Smooth muscle cell (in vitro differentiated cells): ENCODE data around the gene ZNF555. TPM values are rescaled to one million over a fixed set of nuclear protein-coding genes. Genes with fewer than 3 reads are reported as not detected.

Experiments used
- DNase-seq: peaks from one replicate; lab custom pipeline; 2025; ENCODE audit not compliant: unreplicated experiment; lab: John Stamatoyannopoulos, UW
- H2AFZ ChIP-seq: fragments of 200-600 bp; sonication (generic); 2 replicates; pipeline ENCODE4 v1.6.0; 2016; ENCODE audit warnings: antibody characterized with exemption, low read depth, mild to moderate bottlenecking
- H3F3A ChIP-seq: fragments of 200-600 bp; sonication (generic); 2 replicates; pipeline ENCODE4 v1.6.0; 2017; ENCODE audit warnings: antibody characterized with exemption, low read depth
- H3K27ac ChIP-seq: fragments of 200-600 bp; sonication (generic); 2 replicates; pipeline ENCODE4 v1.5.1; 2016; ENCODE audit warnings: low read depth, mild to moderate bottlenecking
- H3K27me3 ChIP-seq: fragments of 200-600 bp; sonication (generic); 2 replicates; pipeline ENCODE4 v1.6.1; 2016; ENCODE audit warnings: low read depth, mild to moderate bottlenecking
- H3K36me3 ChIP-seq: fragments of 200-600 bp; sonication (generic); 2 replicates; pipeline ENCODE4 v1.5.1; 2016; ENCODE audit warnings: low read depth
- H3K4me1 ChIP-seq: fragments of 200-600 bp; sonication (generic); 2 replicates; pipeline ENCODE4 v1.5.1; 2016; ENCODE audit warnings: low read depth
- H3K4me2 ChIP-seq: fragments of 200-600 bp; sonication (generic); 2 replicates; pipeline ENCODE4 v1.6.0; 2016; ENCODE audit warnings: mild to moderate bottlenecking
- H3K4me3 ChIP-seq: fragments of 200-600 bp; sonication (generic); 2 replicates; pipeline ENCODE4 v1.5.1; 2016; ENCODE audit warnings: mild to moderate bottlenecking
- H3K79me2 ChIP-seq: fragments of 200-600 bp; sonication (generic); 2 replicates; pipeline ENCODE4 v1.6.0; 2016; ENCODE audit warnings: low read depth, mild to moderate bottlenecking
- H3K9ac ChIP-seq: fragments of 200-600 bp; sonication (generic); 2 replicates; pipeline ENCODE4 v1.6.0; 2016; ENCODE audit warnings: low read depth
- H3K9me3 ChIP-seq: fragments of 200-600 bp; sonication (generic); replicated peaks from 2 replicates; pipeline ENCODE4 v1.5.1; 2016; ENCODE audit warnings: low read depth
- H4K20me1 ChIP-seq: fragments of 200-600 bp; sonication (generic); 2 replicates; pipeline ENCODE4 v1.6.0; 2016; ENCODE audit warnings: low read depth
- WGBS: methylation state at CpG from one replicate; pipeline ENCODE4 v1.1.7; 2016; ENCODE audit warnings: low lambda C conversion rate; 5-methylcytosine and 5-hydroxymethylcytosine counted together
- polyA plus RNA-seq: library from polyadenylated mRNA; unstranded; fragments of >200 nt; fragmentation: Nextera tagmentation; extraction: Ambion mirVana; gene quantifications from 2 replicates; pipeline ENCODE4 v1.2.1, GENCODE V29; 2016
- total RNA-seq: library from RNA; depleted of rRNA; stranded (reverse); fragments of >200 nt; gene quantifications from 2 replicates; pipeline ENCODE4 v1.2.3, GENCODE V29; 2014
- TF ChIP-seq, protein P1 (sequence below): fragments of 200-600 bp; sonication (generic); IDR thresholded peaks from 2 replicates; pipeline ENCODE4 v1.5.1; 2017; ENCODE audit warnings: borderline replicate concordance, mild to moderate bottlenecking, antibody characterized with exemption; ENCODE audit not compliant: insufficient read depth, poor library complexity, severe bottlenecking

ZNF555 gene
- total and polyA plus RNA-seq, 2 experiments from 2014 or later: 3.2 to 4.9 TPM

- DNase-seq: no peak
- Histone ChIP-seq H2AFZ (no peak overlapping the region), H3F3A (no peaks in the 10 kb centered on the region), H3K79me2 (peaks cover 5% of the 10 kb centered on the region), H3K9ac (no peak overlapping the region), H3K27me3 (no peaks in the 10 kb centered on the region), H3K4me2 (no peak overlapping the region), H3K36me3 (peaks cover 14% of the 10 kb centered on the region), H3K9me3 (peaks cover 6% of the 10 kb centered on the region), H3K4me3 (no peak overlapping the region), H4K20me1 (no peaks in the 10 kb centered on the region), H3K27ac (no peak overlapping the region), H3K4me1 (no peaks in the 10 kb centered on the region)
- TF ChIP-seq, protein P1, sequence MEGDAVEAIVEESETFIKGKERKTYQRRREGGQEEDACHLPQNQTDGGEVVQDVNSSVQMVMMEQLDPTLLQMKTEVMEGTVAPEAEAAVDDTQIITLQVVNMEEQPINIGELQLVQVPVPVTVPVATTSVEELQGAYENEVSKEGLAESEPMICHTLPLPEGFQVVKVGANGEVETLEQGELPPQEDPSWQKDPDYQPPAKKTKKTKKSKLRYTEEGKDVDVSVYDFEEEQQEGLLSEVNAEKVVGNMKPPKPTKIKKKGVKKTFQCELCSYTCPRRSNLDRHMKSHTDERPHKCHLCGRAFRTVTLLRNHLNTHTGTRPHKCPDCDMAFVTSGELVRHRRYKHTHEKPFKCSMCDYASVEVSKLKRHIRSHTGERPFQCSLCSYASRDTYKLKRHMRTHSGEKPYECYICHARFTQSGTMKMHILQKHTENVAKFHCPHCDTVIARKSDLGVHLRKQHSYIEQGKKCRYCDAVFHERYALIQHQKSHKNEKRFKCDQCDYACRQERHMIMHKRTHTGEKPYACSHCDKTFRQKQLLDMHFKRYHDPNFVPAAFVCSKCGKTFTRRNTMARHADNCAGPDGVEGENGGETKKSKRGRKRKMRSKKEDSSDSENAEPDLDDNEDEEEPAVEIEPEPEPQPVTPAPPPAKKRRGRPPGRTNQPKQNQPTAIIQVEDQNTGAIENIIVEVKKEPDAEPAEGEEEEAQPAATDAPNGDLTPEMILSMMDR: no peak
- WGBS: 95% methylated on average over 9 of the region's 9 CpGs
These were observed 17.6 kb upstream of the ZNF555 start for GRCh38 chr19:2823646-2824045.

GRCh38 chr19:2824129-2824528 lies 17.1 kb upstream of the ZNF555 start:
- no peak overlapping the region for H3K27ac ChIP-seq
- no peaks in the 10 kb centered on the region for H3K4me1 ChIP-seq
- no peak overlapping the region for H2AFZ ChIP-seq
- peaks cover 5% of the 10 kb centered on the region for H3K79me2 ChIP-seq
- no peak overlapping the region for H3K9ac ChIP-seq
- H3K9me3 ChIP-seq: peaks cover 6% of the 10 kb centered on the region
- peaks cover 14% of the 10 kb centered on the region for H3K36me3 ChIP-seq
- H4K20me1 ChIP-seq: no peaks in the 10 kb centered on the region
- H3K4me3 ChIP-seq: no peak overlapping the region
- no peaks in the 10 kb centered on the region for H3K27me3 ChIP-seq
- no peak overlapping the region for H3K4me2 ChIP-seq
- H3F3A ChIP-seq: no peaks in the 10 kb centered on the region
- TF ChIP-seq, protein P1: no peak
- WGBS: 73% methylated on average over 8 of the region's 8 CpGs
- DNase-seq: no peak

DNA sequence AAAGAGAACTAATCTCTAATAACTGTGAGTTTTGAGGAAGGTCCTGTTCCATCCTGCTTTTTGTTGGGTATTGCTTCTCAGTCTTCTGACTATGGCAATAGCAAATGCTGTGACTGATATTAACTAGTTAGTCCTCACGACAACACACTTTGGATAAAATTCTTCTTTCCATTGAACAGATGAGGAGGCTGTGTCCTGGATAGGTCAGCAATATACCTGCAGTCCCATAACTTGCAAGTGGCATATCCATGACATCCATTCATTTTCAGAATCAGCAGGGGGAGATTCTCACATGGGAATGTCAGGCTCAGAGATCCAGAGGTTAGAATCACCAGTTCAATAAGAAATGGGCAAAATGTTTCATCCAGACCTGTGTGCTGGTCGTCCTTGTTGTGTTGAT lies 14.3 kb upstream of the ZNF555 start:
- Histone ChIP-seq H3K27me3 (no peaks in the 10 kb centered on the region), H2AFZ (no peak overlapping the region), H3K9me3 (peaks cover 17% of the 10 kb centered on the region), H3K4me3 (no peak overlapping the region), H3K79me2 (no peaks in the 10 kb centered on the region), H4K20me1 (no peaks in the 10 kb centered on the region), H3K27ac (no peak overlapping the region), H3K4me1 (no peaks in the 10 kb centered on the region), H3K36me3 (peaks cover 20% of the 10 kb centered on the region), H3K9ac (no peak overlapping the region), H3F3A (no peaks in the 10 kb centered on the region), H3K4me2 (no peak overlapping the region)
- 100% methylated on average over 2 of the region's 2 CpGs for WGBS
- TF ChIP-seq, protein P1: no peak
- DNase-seq: no peak

GRCh38 chr19:2827840-2828489 lies 13.3 kb upstream of the ZNF555 start:
- no peak overlapping the region for H2AFZ ChIP-seq
- TF ChIP-seq, protein P1: no peak
- 97% methylated on average over 13 of the region's 13 CpGs for WGBS
- no peaks in the 10 kb centered on the region for H3K4me1 ChIP-seq
- peaks cover 29% of the 10 kb centered on the region for H3K36me3 ChIP-seq
- H3F3A ChIP-seq: no peaks in the 10 kb centered on the region
- H3K4me3 ChIP-seq: no peak overlapping the region
- H3K27ac ChIP-seq: no peak overlapping the region
- no peak overlapping the region for H3K4me2 ChIP-seq
- DNase-seq: no peak
- H3K79me2 ChIP-seq: no peaks in the 10 kb centered on the region
- no peaks in the 10 kb centered on the region for H4K20me1 ChIP-seq
- peaks cover 24% of the 10 kb centered on the region for H3K9me3 ChIP-seq
- no peaks in the 10 kb centered on the region for H3K27me3 ChIP-seq
- no peak overlapping the region for H3K9ac ChIP-seq
